Vagina (tissue), 2 donors: ENCODE data around the gene GRHPR.

Source experiments
- CTCF ChIP-seq, 3 experiments: fragments of 450-650 bp in 2 of 3; fragments of 200-600 bp in 1 of 3; sonication (generic) in 1 of 3; IDR thresholded peaks; one replicate each; pipeline ENCODE4 v1.5.1; 2017 to 2019; ENCODE audit warnings: antibody characterized with exemption in 3 of 3, mild to moderate bottlenecking in 2 of 3, moderate library complexity in 2 of 3
- POLR2A ChIP-seq, 2 donors: fragments of 450-650 bp; IDR thresholded peaks; one replicate each; pipeline ENCODE4 v1.6.1; 2017; ENCODE audit warnings: antibody characterized with exemption in 2 of 2, mild to moderate bottlenecking in 2 of 2, moderate library complexity in 2 of 2
- POLR2AphosphoS5 ChIP-seq, 2 donors: sonication (generic); formaldehyde crosslinking; IDR thresholded peaks; one replicate each; pipeline ENCODE4 v1.9.0; 2017; ENCODE audit warnings: antibody characterized with exemption in 2 of 2, mild to moderate bottlenecking in 2 of 2, low read depth in 1 of 2; ENCODE audit not compliant: insufficient read depth in 1 of 2

GRCh38 chr9:37408933-37409710, 13.4 kb upstream of the GRHPR start:
- TF ChIP-seq CTCF (IDR thresholded peaks at IDR 0.05) (no peak), POLR2AphosphoS5 (IDR thresholded peaks at IDR 0.05; ENCODE audit: insufficient read depth in 1 of 2, low read depth in 1 of 2) (no peak), POLR2A (IDR thresholded peaks at IDR 0.05) (no peak)
